HG02759 (cell line): ENCODE data around the gene MFN2.

Experiments
- ATAC-seq: cut with Tn5 transposase; IDR thresholded peaks from one replicate; pipeline ENCODE4 v1.9.1; 2021; ENCODE audit warnings: mild to moderate bottlenecking, moderate library complexity; ENCODE audit not compliant: unreplicated experiment

MFN2 gene

GRCh38 chr1:11960276-11960675 lies 20.0 kb upstream of the MFN2 start:
- no peak for ATAC-seq

- ATAC-seq, result no peak
These were observed 19.5 kb upstream of the MFN2 start for GRCh38 chr1:11960715-11961114.

GRCh38 chr1:11961230-11961629 lies 19.0 kb upstream of the MFN2 start:
- no peak for ATAC-seq

- no peak for ATAC-seq
These were observed 16.6 kb upstream of the MFN2 start for GRCh38 chr1:11963622-11964021.

- no peak for ATAC-seq
These were observed 15.6 kb upstream of the MFN2 start for GRCh38 chr1:11964656-11965055.

GRCh38 chr1:11967028-11967547 lies 13.2 kb upstream of the MFN2 start:
- no peak for ATAC-seq

GRCh38 chr1:11970441-11971185 lies 9.6 kb upstream of the MFN2 start:
- ATAC-seq, result no peak

- ATAC-seq, result no peak
These were observed 2.6 kb upstream of the MFN2 start for GRCh38 chr1:11977625-11978024.

GRCh38 chr1:11978301-11978700 lies 1.9 kb upstream of the MFN2 start:
- ATAC-seq, result no peak

GRCh38 chr1:11979028-11979850 lies 1.0 kb upstream of the MFN2 start:
- no peak for ATAC-seq

- no peak for ATAC-seq
These were observed 380 bp downstream of the MFN2 start for GRCh38 chr1:11980676-11980972.

- ATAC-seq, result no peak
These were observed 1.2 kb downstream of the MFN2 start for GRCh38 chr1:11981378-11982009.

- ATAC-seq, result no peak
These were observed 1.8 kb downstream of the MFN2 start for GRCh38 chr1:11982010-11982392.

GRCh38 chr1:11984121-11984520 lies 3.9 kb downstream of the MFN2 start:
- ATAC-seq, result no peak

GRCh38 chr1:11984576-11984975 lies 4.3 kb downstream of the MFN2 start:
- no peak for ATAC-seq

GRCh38 chr1:11985171-11985570 lies 4.9 kb downstream of the MFN2 start:
- no peak for ATAC-seq

GRCh38 chr1:11985851-11986250 lies 5.6 kb downstream of the MFN2 start:
- ATAC-seq, result no peak

GRCh38 chr1:11989669-11990068 lies 9.4 kb downstream of the MFN2 start:
- no peak for ATAC-seq

- ATAC-seq, result no peak
These were observed 10.2 kb downstream of the MFN2 start for GRCh38 chr1:11990303-11991032.

GRCh38 chr1:11991969-11992676 lies 11.9 kb downstream of the MFN2 start:
- no peak for ATAC-seq
